OCI-LY7 (cell line): ENCODE data around the gene PWWP2B.
"Not testable (repeated sequence)": the region's sequence is repeated elsewhere in the genome, so short reads cannot be mapped to it uniquely, and the experiment has no call there.

Source experiments
- CTCF ChIP-seq: fragments of 200-600 bp; sonication (generic); conservative IDR thresholded peaks from 2 replicates; pipeline ENCODE4 v1.5.1; 2014; ENCODE audit warnings: mild to moderate bottlenecking, antibody characterized with exemption, low read length, moderate library complexity, mixed read lengths
- EZH2phosphoT487 ChIP-seq: fragments of 200-600 bp; sonication (generic); IDR thresholded peaks from 2 replicates; pipeline ENCODE4 v1.6.1; 2018; ENCODE audit warnings: low read depth, borderline replicate concordance, mild to moderate bottlenecking, mixed run types, antibody characterized with exemption, low read length, moderate library complexity, mixed read lengths

GRCh38 chr10:132436096-132436495 lies 39.1 kb downstream of the PWWP2B start:
- not testable (repeated sequence) for TF ChIP-seq CTCF, EZH2phosphoT487
